Thoracic aorta (tissue), 2 donors: ENCODE measurements around the gene MINDY4. TPM values are rescaled to one million over a fixed set of nuclear protein-coding genes. Genes with fewer than 3 reads are reported as not detected.

Source experiments
- ATAC-seq: fragments of 150-250 bp; one replicate; pipeline ENCODE4 v1.8.0; 2017; ENCODE audit warnings: low read depth; ENCODE audit not compliant: insufficient number of reproducible peaks, low FRiP score
- DNase-seq: peaks from one replicate; pipeline ENCODE4 v3.0.0-alpha.2; 2020; ENCODE audit warnings: low spot score
- H3K27ac ChIP-seq, 2 donors: fragments of 200-600 bp; sonication (generic); 1 replicate in 1 of 2; 2 replicates in 1 of 2; pipeline ENCODE4 v1.5.1; 2016; ENCODE audit warnings: mild to moderate bottlenecking in 2 of 2, moderate library complexity in 2 of 2
- H3K27me3 ChIP-seq: fragments of 200-600 bp; sonication (generic); replicated peaks from 2 replicates; pipeline ENCODE4 v1.6.0; 2016; ENCODE audit warnings: mild to moderate bottlenecking; ENCODE audit not compliant: insufficient read depth
- H3K36me3 ChIP-seq: fragments of 200-600 bp; sonication (generic); one replicate; pipeline ENCODE4 v1.5.1; 2016
- H3K4me1 ChIP-seq, 2 donors: fragments of 200-600 bp; sonication (generic); 1 replicate in 1 of 2; 2 replicates in 1 of 2; pipeline versions ENCODE4 v1.5.1 to v1.6.0; 2016; ENCODE audit warnings: low read depth in 2 of 2, mild to moderate bottlenecking in 1 of 2; ENCODE audit not compliant: control insufficient read depth in 1 of 2
- H3K4me3 ChIP-seq: fragments of 200-600 bp; sonication (generic); 2 replicates; pipeline ENCODE4 v1.5.1; 2016; ENCODE audit warnings: mild to moderate bottlenecking
- H3K9me3 ChIP-seq: fragments of 200-600 bp; sonication (generic); 2 replicates; pipeline ENCODE4 v1.5.1; 2016
- CTCF ChIP-seq: fragments of 200-600 bp; sonication (generic); IDR thresholded peaks from one replicate; pipeline ENCODE4 v1.5.1; 2019; ENCODE audit warnings: antibody characterized with exemption
- total RNA-seq, 2 donors: library from RNA; depleted of rRNA; stranded (reverse); fragments of >200 nt; gene quantifications; one replicate each; pipeline versions ENCODE4 v1.1.0 to v1.2.3, GENCODE V29; 2016

The MINDY4 gene
- total RNA-seq, 2 donors from 2014 or later: 32.0 to 44.0 TPM

- Histone ChIP-seq H3K27me3 (no peaks in the 10 kb centered on the region), H3K27ac (peak overlapping the region; percentile 90 to 98), H3K9me3 (no peaks in the 10 kb centered on the region), H3K36me3 (no peaks in the 10 kb centered on the region), H3K4me3 (peak overlapping the region; percentile 80), H3K4me1 (peaks cover 29 to 60% of the 10 kb centered on the region in 2 donors)
- no peak for ATAC-seq
- no peak for DNase-seq
- no peak for TF ChIP-seq CTCF
These were observed 141.0 kb downstream of the MINDY4 start for GRCh38 chr7:30912021-30912730.

- peak overlapping the region; percentile 80 for H3K4me3 ChIP-seq
- no peak for ATAC-seq
- no peaks in the 10 kb centered on the region for H3K9me3 ChIP-seq
- TF ChIP-seq CTCF: no peak
- peak overlapping the region; percentile 90 to 98 for H3K27ac ChIP-seq
- peaks cover 32 to 60% of the 10 kb centered on the region in 2 donors for H3K4me1 ChIP-seq
- H3K36me3 ChIP-seq: no peaks in the 10 kb centered on the region
- no peaks in the 10 kb centered on the region for H3K27me3 ChIP-seq
- no peak for DNase-seq
These were observed 141.4 kb downstream of the MINDY4 start for GRCh38 chr7:30912731-30912985.

GRCh38 chr7:30912986-30913811 lies 142.0 kb downstream of the MINDY4 start:
- no peak for TF ChIP-seq CTCF
- Histone ChIP-seq H3K4me1 (peaks cover 30 to 60% of the 10 kb centered on the region in 2 donors), H3K9me3 (no peaks in the 10 kb centered on the region), H3K27ac (peak overlapping the region; percentile 90 to 98), H3K27me3 (no peaks in the 10 kb centered on the region), H3K36me3 (no peaks in the 10 kb centered on the region), H3K4me3 (peak overlapping the region; percentile 80)
- ATAC-seq (no peak), DNase-seq (no peak)

GRCh38 chr7:30913821-30914515 lies 142.8 kb downstream of the MINDY4 start:
- peaks cover 37 to 60% of the 10 kb centered on the region in 2 donors for H3K4me1 ChIP-seq
- H3K36me3 ChIP-seq: no peaks in the 10 kb centered on the region
- no peaks in the 10 kb centered on the region for H3K27me3 ChIP-seq
- peak overlapping the region; percentile 90 to 98 for H3K27ac ChIP-seq
- no peaks in the 10 kb centered on the region for H3K9me3 ChIP-seq
- no peak for TF ChIP-seq CTCF
- H3K4me3 ChIP-seq: peak overlapping the region; percentile 80
- ATAC-seq (no peak), DNase-seq (no peak)

- H3K36me3 ChIP-seq: no peaks in the 10 kb centered on the region
- H3K27ac ChIP-seq: peak overlapping the region; percentile 90 to 98
- peak overlapping the region; percentile 80 for H3K4me3 ChIP-seq
- H3K9me3 ChIP-seq: no peaks in the 10 kb centered on the region
- H3K27me3 ChIP-seq: no peaks in the 10 kb centered on the region
- H3K4me1 ChIP-seq: peaks cover 39 to 60% of the 10 kb centered on the region in 2 donors
- no peak for TF ChIP-seq CTCF
- ATAC-seq (peak; percentile 53), DNase-seq (peak; percentile 79)
These were observed 143.4 kb downstream of the MINDY4 start for GRCh38 chr7:30914596-30914995.
